ENCODE data around the gene COL10A1.
A peak's percentile ranks its signal among the peaks of the same experiment; 100 is the strongest.

COL10A1 gene

GRCh38 chr6:116118608-116119007 lies 7.3 kb downstream of the COL10A1 start:
- H3K4me1 ChIP-seq (ENCODE audit: control insufficient read depth, low read depth, low read length), result no peaks in the 10 kb centered on the region
- no peak overlapping the region for H3K4me3 ChIP-seq (ENCODE audit: low read length)
- H3K27me3 ChIP-seq (ENCODE audit: control insufficient read depth, insufficient read depth, low read length), result no peaks in the 10 kb centered on the region
- peaks cover 50% of the 10 kb centered on the region for H3K36me3 ChIP-seq (ENCODE audit: control insufficient read depth, low read depth, low read length)
- no peaks in the 10 kb centered on the region for H3K9me3 ChIP-seq (ENCODE audit: control insufficient read depth, low read depth, low read length)
- H3K9ac ChIP-seq (ENCODE audit: low read length), result no peak overlapping the region
- no peak overlapping the region for H3K27ac ChIP-seq (ENCODE audit: low read length)

- Histone ChIP-seq H3K4me3 (ENCODE audit: low read length) (no peak overlapping the region), H3K9ac (ENCODE audit: low read length) (no peak overlapping the region), H3K27ac (ENCODE audit: low read length) (no peak overlapping the region), H3K36me3 (ENCODE audit: control insufficient read depth, low read depth, low read length) (peaks cover 67% of the 10 kb centered on the region), H3K9me3 (ENCODE audit: control insufficient read depth, low read depth, low read length) (no peaks in the 10 kb centered on the region), H3K27me3 (ENCODE audit: control insufficient read depth, insufficient read depth, low read length) (no peaks in the 10 kb centered on the region), H3K4me1 (ENCODE audit: control insufficient read depth, low read depth, low read length) (no peaks in the 10 kb centered on the region)
Measured at GRCh38 chr6:116115781-116116180, 10.2 kb downstream of the COL10A1 start.

GRCh38 chr6:116113386-116113785 lies 12.5 kb downstream of the COL10A1 start:
- Histone ChIP-seq H3K36me3 (ENCODE audit: control insufficient read depth, low read depth, low read length) (peaks cover 77% of the 10 kb centered on the region), H3K4me3 (ENCODE audit: low read length) (no peak overlapping the region), H3K27ac (ENCODE audit: low read length) (no peak overlapping the region), H3K4me1 (ENCODE audit: control insufficient read depth, low read depth, low read length) (no peaks in the 10 kb centered on the region), H3K9me3 (ENCODE audit: control insufficient read depth, low read depth, low read length) (no peaks in the 10 kb centered on the region), H3K9ac (ENCODE audit: low read length) (no peak overlapping the region), H3K27me3 (ENCODE audit: control insufficient read depth, insufficient read depth, low read length) (no peaks in the 10 kb centered on the region)

DNA sequence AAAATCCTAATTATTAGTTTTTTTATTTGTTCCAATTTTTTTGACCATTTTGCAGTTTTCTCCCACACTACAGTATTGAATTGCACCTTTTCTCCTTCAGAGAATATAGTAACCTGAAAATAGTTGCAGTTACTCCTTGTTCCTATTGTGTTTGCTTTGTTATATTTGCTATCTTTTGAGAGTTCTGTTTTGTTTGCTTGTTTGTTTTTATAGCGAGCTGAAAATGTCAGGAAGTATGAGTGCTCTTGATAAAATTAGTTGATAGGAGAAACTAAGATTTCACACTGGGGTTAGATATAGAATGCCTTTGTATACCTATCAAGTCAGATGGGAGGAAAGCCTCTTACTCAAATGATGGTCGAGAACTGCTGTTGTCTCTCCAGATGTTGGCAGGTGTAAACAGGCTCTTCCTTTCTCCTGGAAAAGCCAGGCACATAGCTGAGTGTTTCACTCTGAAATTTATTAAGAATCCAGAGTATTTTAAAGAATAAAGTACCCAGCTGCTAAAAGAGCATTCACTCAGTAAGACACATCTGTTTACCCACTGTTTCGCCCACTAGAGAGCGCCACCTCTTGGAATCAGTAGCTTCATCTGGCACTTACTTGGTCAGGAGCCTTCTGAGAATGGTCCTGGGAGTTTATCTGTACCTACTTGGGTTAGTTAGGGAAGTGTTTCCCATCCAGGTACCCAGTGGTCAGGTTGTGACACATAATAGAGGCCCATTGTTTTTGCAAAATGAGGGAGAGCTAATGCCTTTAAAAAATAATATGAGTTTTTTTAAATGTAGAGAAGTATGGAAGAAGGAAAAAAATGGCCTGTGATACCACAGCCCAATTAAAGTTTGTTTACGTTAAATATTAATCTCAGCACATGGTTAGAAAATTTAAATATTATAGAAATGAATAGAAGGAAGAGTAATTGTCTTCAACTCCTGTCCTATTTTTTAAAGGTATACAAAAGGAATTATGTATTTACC lies 14.1 kb downstream of the COL10A1 start:
- peaks cover 69% of the 10 kb centered on the region for H3K36me3 ChIP-seq (ENCODE audit: control insufficient read depth, low read depth, low read length)
- H3K9me3 ChIP-seq (ENCODE audit: control insufficient read depth, low read depth, low read length), result no peaks in the 10 kb centered on the region
- H3K9ac ChIP-seq (ENCODE audit: low read length), result no peak overlapping the region
- H3K4me3 ChIP-seq (ENCODE audit: low read length), result no peak overlapping the region
- peaks cover 4% of the 10 kb centered on the region for H3K4me1 ChIP-seq (ENCODE audit: control insufficient read depth, low read depth, low read length)
- H3K27me3 ChIP-seq (ENCODE audit: control insufficient read depth, insufficient read depth, low read length), result no peaks in the 10 kb centered on the region
- H3K27ac ChIP-seq (ENCODE audit: low read length), result no peak overlapping the region

GRCh38 chr6:116108836-116109235 lies 17.1 kb downstream of the COL10A1 start:
- Histone ChIP-seq H3K4me1 (ENCODE audit: control insufficient read depth, low read depth, low read length) (peaks cover 31% of the 10 kb centered on the region), H3K27ac (ENCODE audit: low read length) (no peak overlapping the region), H3K27me3 (ENCODE audit: control insufficient read depth, insufficient read depth, low read length) (no peaks in the 10 kb centered on the region), H3K4me3 (ENCODE audit: low read length) (no peak overlapping the region), H3K9ac (ENCODE audit: low read length) (no peak overlapping the region), H3K36me3 (ENCODE audit: control insufficient read depth, low read depth, low read length) (peaks cover 46% of the 10 kb centered on the region), H3K9me3 (ENCODE audit: control insufficient read depth, low read depth, low read length) (no peaks in the 10 kb centered on the region)

DNA sequence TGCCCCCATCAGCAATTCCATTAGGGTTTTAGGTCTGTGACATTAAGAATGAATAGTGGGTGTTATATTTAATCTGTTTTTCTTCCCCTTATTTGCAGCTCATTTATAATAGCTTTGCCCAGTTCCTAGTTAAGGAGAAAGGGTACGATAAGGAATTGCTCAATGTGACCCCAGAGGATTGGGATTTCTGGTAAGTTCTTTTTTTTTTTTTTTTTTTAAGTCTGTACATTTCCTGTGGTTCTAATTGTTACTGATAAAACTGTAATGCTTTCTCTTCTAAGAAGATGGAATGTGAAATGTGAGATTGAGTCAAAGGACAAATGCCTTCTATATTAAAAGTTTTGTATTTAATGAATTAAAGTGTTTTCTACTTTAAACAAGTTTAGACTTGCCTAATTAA lies 19.8 kb downstream of the COL10A1 start:
- H3K4me3 ChIP-seq (ENCODE audit: low read length), result peak overlapping the region; percentile 51
- peaks cover 30% of the 10 kb centered on the region for H3K36me3 ChIP-seq (ENCODE audit: control insufficient read depth, low read depth, low read length)
- no peaks in the 10 kb centered on the region for H3K9me3 ChIP-seq (ENCODE audit: control insufficient read depth, low read depth, low read length)
- peaks cover 31% of the 10 kb centered on the region for H3K4me1 ChIP-seq (ENCODE audit: control insufficient read depth, low read depth, low read length)
- peak overlapping the region; percentile 63 for H3K9ac ChIP-seq (ENCODE audit: low read length)
- peak overlapping the region; percentile 98 for H3K27ac ChIP-seq (ENCODE audit: low read length)
- H3K27me3 ChIP-seq (ENCODE audit: control insufficient read depth, insufficient read depth, low read length), result no peaks in the 10 kb centered on the region

GRCh38 chr6:116105247-116105646 lies 20.7 kb downstream of the COL10A1 start:
- H3K27ac ChIP-seq (ENCODE audit: low read length), result peak overlapping the region; percentile 60
- no peaks in the 10 kb centered on the region for H3K9me3 ChIP-seq (ENCODE audit: control insufficient read depth, low read depth, low read length)
- H3K36me3 ChIP-seq (ENCODE audit: control insufficient read depth, low read depth, low read length), result peaks cover 21% of the 10 kb centered on the region
- no peaks in the 10 kb centered on the region for H3K27me3 ChIP-seq (ENCODE audit: control insufficient read depth, insufficient read depth, low read length)
- no peak overlapping the region for H3K9ac ChIP-seq (ENCODE audit: low read length)
- H3K4me1 ChIP-seq (ENCODE audit: control insufficient read depth, low read depth, low read length), result peaks cover 32% of the 10 kb centered on the region
- no peak overlapping the region for H3K4me3 ChIP-seq (ENCODE audit: low read length)

GRCh38 chr6:116104636-116105035 lies 21.3 kb downstream of the COL10A1 start:
- no peak overlapping the region for H3K27ac ChIP-seq (ENCODE audit: low read length)
- H3K9me3 ChIP-seq (ENCODE audit: control insufficient read depth, low read depth, low read length), result no peaks in the 10 kb centered on the region

DNA sequence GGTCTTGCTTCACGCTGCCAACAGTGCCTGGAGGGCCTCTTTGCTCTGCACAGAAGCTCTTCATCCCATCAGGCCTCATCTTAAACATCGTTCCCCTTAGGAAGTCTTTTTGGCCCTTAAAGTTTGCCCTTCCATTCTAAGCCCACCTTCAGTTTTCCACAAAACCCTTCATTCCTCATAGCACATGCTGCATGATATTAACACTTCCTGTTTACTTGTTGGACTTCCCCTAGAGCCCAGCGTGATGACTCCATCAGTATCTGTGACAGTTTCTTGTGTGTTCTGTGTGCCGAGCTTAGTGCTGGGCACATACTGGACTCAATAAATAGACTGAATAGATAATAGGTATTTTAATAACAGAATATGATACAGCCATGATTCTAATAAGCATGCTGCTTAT lies 23.1 kb downstream of the COL10A1 start:
- Histone ChIP-seq H3K9ac (ENCODE audit: low read length) (no peak overlapping the region), H3K36me3 (ENCODE audit: control insufficient read depth, low read depth, low read length) (no peaks in the 10 kb centered on the region), H3K27ac (ENCODE audit: low read length) (no peak overlapping the region), H3K4me3 (ENCODE audit: low read length) (no peak overlapping the region), H3K27me3 (ENCODE audit: control insufficient read depth, insufficient read depth, low read length) (peaks cover 12% of the 10 kb centered on the region), H3K9me3 (ENCODE audit: control insufficient read depth, low read depth, low read length) (no peaks in the 10 kb centered on the region), H3K4me1 (ENCODE audit: control insufficient read depth, low read depth, low read length) (peaks cover 37% of the 10 kb centered on the region)

More at GRCh38 chr6:116104636-116105035, 21.3 kb downstream of the COL10A1 start:
- H3K27me3 ChIP-seq (ENCODE audit: control insufficient read depth, insufficient read depth, low read length), result peaks cover 6% of the 10 kb centered on the region
- H3K4me1 ChIP-seq (ENCODE audit: control insufficient read depth, low read depth, low read length), result peaks cover 37% of the 10 kb centered on the region
- H3K9ac ChIP-seq (ENCODE audit: low read length), result no peak overlapping the region
- no peak overlapping the region for H3K4me3 ChIP-seq (ENCODE audit: low read length)
- peaks cover 16% of the 10 kb centered on the region for H3K36me3 ChIP-seq (ENCODE audit: control insufficient read depth, low read depth, low read length)

DNA sequence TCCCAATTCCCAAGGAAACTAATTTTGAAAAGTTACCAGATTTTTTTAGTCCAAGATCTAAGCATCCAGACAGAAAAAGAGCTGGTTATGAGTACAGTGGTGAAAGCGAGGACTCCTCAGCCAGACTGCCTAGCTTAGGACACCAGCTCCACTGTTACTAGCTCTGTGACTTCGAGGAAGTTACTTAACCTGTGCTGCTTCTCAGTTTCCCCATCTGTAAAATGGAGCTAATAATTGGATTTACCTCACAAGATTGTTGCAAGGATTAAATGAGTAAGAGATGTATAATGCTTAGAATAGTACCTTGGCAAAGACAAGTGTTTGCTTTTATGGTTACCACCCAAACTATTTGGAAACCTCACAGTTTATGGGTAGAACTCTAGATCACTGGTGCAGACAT lies 24.1 kb downstream of the COL10A1 start:
- Histone ChIP-seq H3K9me3 (ENCODE audit: control insufficient read depth, low read depth, low read length) (no peaks in the 10 kb centered on the region), H3K9ac (ENCODE audit: low read length) (peak overlapping the region; percentile 79), H3K4me3 (ENCODE audit: low read length) (peak overlapping the region; percentile 78), H3K36me3 (ENCODE audit: control insufficient read depth, low read depth, low read length) (no peaks in the 10 kb centered on the region), H3K27me3 (ENCODE audit: control insufficient read depth, insufficient read depth, low read length) (peaks cover 12% of the 10 kb centered on the region), H3K4me1 (ENCODE audit: control insufficient read depth, low read depth, low read length) (peaks cover 32% of the 10 kb centered on the region), H3K27ac (ENCODE audit: low read length) (no peak overlapping the region)

- Histone ChIP-seq H3K9me3 (ENCODE audit: control insufficient read depth, low read depth, low read length) (peaks cover 3% of the 10 kb centered on the region), H3K4me3 (ENCODE audit: low read length) (peak overlapping the region; percentile 78), H3K27ac (ENCODE audit: low read length) (peak overlapping the region; percentile 58), H3K4me1 (ENCODE audit: control insufficient read depth, low read depth, low read length) (peaks cover 27% of the 10 kb centered on the region), H3K27me3 (ENCODE audit: control insufficient read depth, insufficient read depth, low read length) (peaks cover 12% of the 10 kb centered on the region), H3K9ac (ENCODE audit: low read length) (peak overlapping the region; percentile 79), H3K36me3 (ENCODE audit: control insufficient read depth, low read depth, low read length) (no peaks in the 10 kb centered on the region)
Measured at GRCh38 chr6:116101302-116101718, 24.6 kb downstream of the COL10A1 start.

Data from iPS-18a (cell line).